GM23248 (cell line): ENCODE measurements around the gene SFMBT1.

Source experiments
- EZH2 ChIP-seq: fragments of 200-600 bp; sonication (generic); IDR thresholded peaks from 2 replicates; pipeline ENCODE4 v1.6.1; 2018; ENCODE audit warnings: antibody characterized with exemption, mild to moderate bottlenecking; ENCODE audit not compliant: insufficient read depth, poor library complexity, severe bottlenecking
- EZH2phosphoT487 ChIP-seq: fragments of 200-600 bp; sonication (generic); IDR thresholded peaks from 2 replicates; pipeline ENCODE4 v1.6.1; 2018; ENCODE audit warnings: antibody characterized with exemption, moderate library complexity, mild to moderate bottlenecking, low read depth; ENCODE audit not compliant: insufficient read depth

DNA sequence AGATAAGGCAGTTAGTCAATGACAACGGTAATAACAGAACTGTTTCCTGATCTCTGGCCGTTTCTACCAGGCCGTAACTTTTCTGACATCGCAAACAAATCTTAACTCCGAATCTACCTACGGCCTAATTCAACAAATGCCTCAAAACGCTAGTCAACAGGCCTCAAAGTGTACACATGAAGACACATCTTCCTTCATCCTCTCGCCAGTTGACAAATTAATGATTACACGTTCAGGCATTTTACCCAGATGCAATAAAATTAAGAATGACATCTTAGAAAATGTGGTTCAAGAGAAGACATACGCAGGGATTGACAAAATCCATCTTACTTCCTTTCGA lies 1.5 kb downstream of the SFMBT1 start:
- TF ChIP-seq EZH2 (no peak), EZH2phosphoT487 (no peak)
